Measurements from ENCODE around the gene BACH2. TPM values are rescaled to one million over a fixed set of nuclear protein-coding genes. Genes with fewer than 3 reads are reported as not detected.

BACH2 gene
- total RNA-seq, 2 experiments from 2014 or later = 60.7 to 66.9 TPM

- intact Hi-C loops (cut with micrococcal nuclease) = no loop called here
- Mint-ChIP-seq H3K9me3 (no peaks in the 10 kb centered on the region), H3K4me3 (no peak overlapping the region), H3K4me1 (ENCODE audit: low read depth) (peaks cover 50% of the 10 kb centered on the region), H3K27me3 (no peaks in the 10 kb centered on the region), H3K36me3 (ENCODE audit: low read depth) (peaks cover 48% of the 10 kb centered on the region), H3K27ac (no peak overlapping the region)
- TF ChIP-seq CTCF (IDR thresholded peaks at IDR 0.05) = no peak
- ATAC-seq (no peak), DNase-seq (no peak)
- POLR2A ChIA-PET = interaction anchor here (1.0 kb wide), 1 partner anchor 8 kb away, joined by 3 read pairs; no protein-coding TSS in a partner anchor
- CTCF ChIA-PET = interaction anchor here (0.6 to 1.2 kb wide), 8 partner anchors 13 to 576 kb away, joined by 3 to 5 read pairs (median 3); no protein-coding TSS in a partner anchor
Observed at GRCh38 chr6:89970609-89971337, 325.9 kb downstream of the BACH2 start.

GRCh38 chr6:89970072-89970471 is 326.6 kb downstream of the BACH2 start:
- CTCF ChIA-PET = interaction anchor here (0.7 to 1.1 kb wide), 5 partner anchors 12 to 576 kb away, joined by 3 to 5 read pairs (median 3); no protein-coding TSS in a partner anchor
- H3K36me3 Mint-ChIP-seq (ENCODE audit: low read depth) = peaks cover 48% of the 10 kb centered on the region
- intact Hi-C loops (cut with micrococcal nuclease) = no loop called here
- H3K27ac Mint-ChIP-seq = no peak overlapping the region
- no peak overlapping the region for H3K4me3 Mint-ChIP-seq
- TF ChIP-seq CTCF (IDR thresholded peaks at IDR 0.05) = no peak
- DNase-seq = no peak
- H3K27me3 Mint-ChIP-seq = no peaks in the 10 kb centered on the region
- no peak for ATAC-seq
- POLR2A ChIA-PET = no interaction called here
- H3K4me1 Mint-ChIP-seq (ENCODE audit: low read depth) = peaks cover 52% of the 10 kb centered on the region
- no peaks in the 10 kb centered on the region for H3K9me3 Mint-ChIP-seq

GRCh38 chr6:89966913-89967312 is 329.7 kb downstream of the BACH2 start:
- CTCF ChIA-PET = interaction anchor here (1.0 to 1.9 kb wide), 7 partner anchors 9 to 26 kb away, joined by 3 to 8 read pairs (median 4); no protein-coding TSS in a partner anchor
- TF ChIP-seq CTCF (IDR thresholded peaks at IDR 0.05) = no peak
- no peak for ATAC-seq
- Mint-ChIP-seq H3K4me1 (ENCODE audit: low read depth) (peaks cover 65% of the 10 kb centered on the region), H3K36me3 (ENCODE audit: low read depth) (peaks cover 62% of the 10 kb centered on the region), H3K27me3 (no peaks in the 10 kb centered on the region), H3K27ac (peak overlapping the region; percentile 74), H3K9me3 (no peaks in the 10 kb centered on the region), H3K4me3 (no peak overlapping the region)
- intact Hi-C loops (cut with micrococcal nuclease) = no loop called here
- POLR2A ChIA-PET = interaction anchor here (0.9 to 2.8 kb wide), 4 partner anchors 11 to 34 kb away, joined by 3 to 10 read pairs (median 4); no protein-coding TSS in a partner anchor
- no peak for DNase-seq

GRCh38 chr6:89966228-89966544 is 330.5 kb downstream of the BACH2 start:
- peak overlapping the region; percentile 74 for H3K27ac Mint-ChIP-seq
- peaks cover 72% of the 10 kb centered on the region for H3K4me1 Mint-ChIP-seq (ENCODE audit: low read depth)
- ATAC-seq (peak; percentile 11), DNase-seq (no peak)
- peaks cover 68% of the 10 kb centered on the region for H3K36me3 Mint-ChIP-seq (ENCODE audit: low read depth)
- ChIA-PET CTCF (interaction anchor here (0.9 to 1.9 kb wide), 10 partner anchors 8 to 318 kb away, joined by 3 to 8 read pairs (median 4); no protein-coding TSS in a partner anchor), POLR2A (interaction anchor here (0.8 to 2.8 kb wide), 6 partner anchors 9 to 21 kb away, joined by 3 to 10 read pairs (median 4); no protein-coding TSS in a partner anchor)
- no peaks in the 10 kb centered on the region for H3K9me3 Mint-ChIP-seq
- intact Hi-C loops (cut with micrococcal nuclease) = no loop called here
- no peaks in the 10 kb centered on the region for H3K27me3 Mint-ChIP-seq
- H3K4me3 Mint-ChIP-seq = no peak overlapping the region
- no peak for TF ChIP-seq CTCF (IDR thresholded peaks at IDR 0.05)
